Mesodermal cell (in vitro differentiated cells): ENCODE data around the gene FGF1.
A peak's percentile ranks its signal among the peaks of the same experiment; 100 is the strongest.

Experiments used
- H3K27ac ChIP-seq: 2 replicates; pipeline ENCODE4 v1.7.0; 2013; ENCODE audit warnings: mild to moderate bottlenecking, low read depth, low read length, moderate library complexity; ENCODE audit not compliant: severe bottlenecking
- H3K36me3 ChIP-seq: 2 replicates; pipeline ENCODE4 v1.7.1; 2013; ENCODE audit warnings: mild to moderate bottlenecking, low read length, moderate library complexity; ENCODE audit not compliant: control insufficient read depth, insufficient read depth
- H3K4me1 ChIP-seq: one replicate; pipeline ENCODE4 v1.7.1; 2013; ENCODE audit warnings: mild to moderate bottlenecking, low read length; ENCODE audit not compliant: insufficient read depth, control insufficient read depth, poor library complexity, severe bottlenecking
- H3K4me3 ChIP-seq: 2 replicates; pipeline ENCODE4 v1.7.0; 2013; ENCODE audit warnings: low read length, control low read depth, mild to moderate bottlenecking; ENCODE audit not compliant: insufficient read depth, poor library complexity, severe bottlenecking; ENCODE audit errors: extremely low read depth
- H3K9me3 ChIP-seq: 2 replicates; pipeline ENCODE4 v1.7.1; 2013; ENCODE audit warnings: mild to moderate bottlenecking, low read length, moderate library complexity; ENCODE audit not compliant: control insufficient read depth
- WGBS, 2 experiments: methylation state at CpG; one replicate each; pipeline ENCODE4 v1.1.5; 2013; ENCODE audit warnings: missing lambda C conversion rate in 2 of 2; ENCODE audit not compliant: insufficient coverage in 2 of 2; 5-methylcytosine and 5-hydroxymethylcytosine counted together

FGF1 gene

GRCh38 chr5:142694092-142694856 lies 8.4 kb upstream of the FGF1 start:
- Histone ChIP-seq H3K9me3 (no peaks in the 10 kb centered on the region), H3K4me3 (no peak overlapping the region), H3K36me3 (no peaks in the 10 kb centered on the region), H3K27ac (no peak overlapping the region), H3K4me1 (peaks cover 16% of the 10 kb centered on the region)
- WGBS, 2 experiments, result 90 to 94% methylated on average over 5 to 6 of the region's 7 CpGs

DNA sequence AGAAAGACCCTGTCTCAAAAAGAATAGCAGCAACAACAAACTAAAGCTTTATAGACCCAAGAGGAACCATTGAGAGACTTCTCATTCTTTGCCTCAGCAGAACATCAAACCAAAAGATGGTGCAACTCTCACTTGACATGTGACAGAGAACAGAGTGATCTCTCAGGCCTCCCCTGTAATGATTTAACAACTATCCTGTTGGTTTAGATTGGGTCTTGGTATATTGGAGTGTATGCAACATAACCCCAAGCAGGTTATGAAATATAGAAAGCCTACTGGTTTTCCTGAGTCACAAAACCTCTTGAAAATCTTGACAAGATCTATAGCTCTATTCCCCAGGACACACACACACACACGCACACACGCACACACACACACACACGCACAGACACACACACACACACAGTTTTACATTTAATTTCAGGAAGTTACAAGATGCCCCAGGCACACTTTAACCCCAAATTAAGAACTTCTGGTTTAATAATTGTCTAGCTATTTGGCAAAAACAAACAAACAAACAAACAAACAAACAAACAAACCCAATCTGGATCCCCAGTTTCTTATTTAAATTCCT lies 6.5 kb upstream of the FGF1 start:
- Histone ChIP-seq H3K4me3 (no peak overlapping the region), H3K4me1 (peaks cover 8% of the 10 kb centered on the region), H3K9me3 (no peaks in the 10 kb centered on the region), H3K36me3 (no peaks in the 10 kb centered on the region), H3K27ac (no peak overlapping the region)
- 60 to 100% methylated on average over 2 of the region's 3 CpGs for WGBS, 2 experiments

DNA sequence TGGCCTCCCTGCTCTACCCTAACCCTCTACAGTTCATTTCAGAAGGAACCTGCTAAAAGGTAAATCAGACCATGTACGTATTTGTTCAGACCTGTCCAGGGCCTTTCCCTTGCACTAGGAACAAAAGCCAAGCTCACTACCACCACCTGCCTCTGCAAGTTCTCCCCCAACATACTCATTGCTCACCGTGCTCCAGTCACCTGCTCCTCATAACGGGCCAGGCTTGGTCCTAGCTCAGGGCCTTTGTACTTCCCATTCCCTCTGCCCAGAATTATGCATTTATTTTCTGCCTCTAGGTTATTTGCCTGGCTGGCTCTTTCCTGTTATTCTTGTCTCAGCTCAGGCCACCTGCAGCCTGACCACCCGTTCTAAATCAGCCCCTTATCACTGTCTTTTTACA lies 4.8 kb upstream of the FGF1 start:
- H3K4me1 ChIP-seq, result peaks cover 7% of the 10 kb centered on the region
- no peaks in the 10 kb centered on the region for H3K36me3 ChIP-seq
- 93 to 96% methylated on average over 3 to 4 of the region's 4 CpGs for whole genome bisulfite sequencing, 2 experiments
- no peaks in the 10 kb centered on the region for H3K9me3 ChIP-seq
- no peak overlapping the region for H3K4me3 ChIP-seq
- no peak overlapping the region for H3K27ac ChIP-seq

DNA sequence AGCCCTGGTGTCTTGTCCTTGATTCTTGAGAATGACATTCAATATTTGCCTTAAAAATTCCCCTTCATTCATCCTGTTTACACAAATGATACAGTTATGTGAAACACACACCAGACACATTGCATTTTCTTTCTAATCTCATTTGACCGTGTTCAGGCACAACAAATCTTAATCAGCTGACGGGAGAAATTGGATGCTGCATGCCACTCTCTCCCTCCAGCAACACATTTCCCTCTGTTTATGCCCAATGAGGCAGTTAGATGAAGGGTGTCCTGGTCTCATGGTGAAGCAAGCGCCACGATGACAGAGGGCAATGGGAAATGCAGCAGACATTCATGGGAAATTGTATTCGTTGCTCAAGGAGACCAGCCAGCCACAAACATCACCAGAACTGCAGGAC lies 3.2 kb upstream of the FGF1 start:
- Histone ChIP-seq H3K4me3 (no peak overlapping the region), H3K9me3 (no peaks in the 10 kb centered on the region), H3K4me1 (peaks cover 22% of the 10 kb centered on the region), H3K36me3 (no peaks in the 10 kb centered on the region), H3K27ac (no peak overlapping the region)
- 84 to 93% methylated on average over 3 to 5 of the region's 5 CpGs for WGBS, 2 experiments

DNA sequence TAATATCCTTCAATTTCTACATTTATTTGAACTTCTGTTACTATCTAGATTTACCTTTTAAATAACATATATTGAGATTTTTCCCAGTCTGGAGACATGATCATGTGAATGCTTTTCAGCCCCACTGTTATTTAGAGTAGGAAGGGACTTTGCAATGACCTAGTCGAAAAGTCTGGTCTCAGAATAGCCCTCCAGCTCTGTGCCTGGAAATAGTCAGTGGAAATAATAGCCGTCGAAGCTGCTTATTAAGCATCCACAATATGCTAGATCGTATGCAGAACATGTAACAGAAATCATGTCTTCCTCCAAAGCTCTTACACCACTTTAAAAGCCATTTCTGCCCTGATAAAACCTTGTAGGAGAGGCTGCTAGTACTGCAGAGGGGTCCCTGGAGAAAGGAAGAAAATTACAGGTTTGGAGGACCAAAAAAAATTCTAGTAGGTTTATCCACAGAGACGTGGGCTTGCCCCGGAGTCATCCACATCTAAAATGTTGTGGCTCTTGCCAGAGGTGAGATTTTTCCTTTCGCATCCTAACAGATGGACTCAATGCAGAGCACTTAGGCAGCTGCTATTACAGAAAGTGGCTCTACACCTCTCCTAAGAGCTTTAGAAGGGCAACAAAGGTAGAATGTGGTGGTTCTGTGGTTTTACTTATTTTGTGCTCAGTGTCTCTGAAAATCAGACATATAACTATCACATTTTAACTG lies 2.5 kb upstream of the FGF1 start:
- Histone ChIP-seq H3K36me3 (no peaks in the 10 kb centered on the region), H3K27ac (no peak overlapping the region), H3K9me3 (no peaks in the 10 kb centered on the region), H3K4me3 (no peak overlapping the region), H3K4me1 (peaks cover 24% of the 10 kb centered on the region)
- WGBS, 2 experiments, result 89 to 90% methylated on average over 4 to 6 of the region's 7 CpGs

GRCh38 chr5:142686968-142687367 lies 1.1 kb upstream of the FGF1 start:
- H3K4me3 ChIP-seq, result no peak overlapping the region
- H3K4me1 ChIP-seq, result peaks cover 24% of the 10 kb centered on the region
- no peaks in the 10 kb centered on the region for H3K36me3 ChIP-seq
- 97 to 100% methylated on average over 2 to 3 of the region's 4 CpGs for WGBS, 2 experiments
- no peak overlapping the region for H3K27ac ChIP-seq
- no peaks in the 10 kb centered on the region for H3K9me3 ChIP-seq

DNA sequence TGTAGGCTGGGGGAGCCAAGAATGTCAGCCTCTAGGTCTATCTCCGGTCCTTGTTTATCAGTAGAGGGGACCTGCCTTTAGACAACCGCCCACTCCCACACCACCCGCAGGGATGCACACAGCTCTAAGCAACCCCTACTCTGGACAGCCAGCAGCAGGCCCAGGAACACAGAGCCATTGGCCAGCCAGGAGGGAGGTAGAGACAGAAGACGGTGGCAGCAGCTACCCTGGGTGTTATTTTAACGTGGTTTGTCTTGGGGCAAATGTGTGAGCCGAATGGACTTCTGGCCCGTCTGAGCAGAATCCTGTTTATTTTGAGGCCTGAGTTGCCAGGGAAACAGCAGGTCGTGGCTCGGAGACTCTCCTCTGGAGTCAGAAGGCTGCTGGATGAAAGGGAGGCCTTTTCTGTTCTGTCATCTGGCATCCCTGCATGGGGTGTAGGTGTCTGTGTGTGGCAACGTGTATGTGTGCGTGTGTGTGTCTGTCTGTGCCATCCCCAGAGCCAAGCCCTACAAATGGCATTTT lies 382 bp upstream of the FGF1 start:
- no peak overlapping the region for H3K4me3 ChIP-seq
- 57 to 69% methylated on average over 6 to 7 of the region's 11 CpGs for WGBS, 2 experiments

DNA sequence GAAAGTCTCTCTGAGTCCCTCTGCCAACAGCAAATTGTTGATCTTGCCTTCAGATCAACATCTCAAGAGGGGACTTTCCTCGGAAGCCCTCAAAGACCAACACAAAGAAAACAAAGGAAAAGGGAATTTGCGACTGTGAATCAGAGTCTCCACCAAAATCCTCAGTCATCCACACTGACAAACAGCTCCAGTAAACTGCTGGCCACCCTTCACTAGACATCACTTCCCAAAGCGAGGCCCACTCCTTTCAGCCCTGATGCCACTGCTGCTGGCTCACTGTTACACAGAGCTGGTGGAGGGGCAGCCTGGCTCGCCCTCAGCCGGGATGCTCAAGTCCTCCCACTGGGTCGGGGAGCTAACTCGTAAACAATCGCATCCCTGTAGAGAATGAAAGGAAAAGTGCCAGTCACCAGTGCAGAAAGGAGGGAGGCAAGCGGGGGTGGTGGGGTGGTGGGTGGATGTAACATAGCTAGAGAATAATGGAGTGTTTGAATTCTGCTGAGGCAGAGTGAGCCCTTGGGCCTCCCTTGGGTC lies 1.3 kb downstream of the FGF1 start:
- peaks cover 24% of the 10 kb centered on the region for H3K4me1 ChIP-seq
- 31% methylated on average over 7 to 8 of the region's 9 CpGs for WGBS, 2 experiments
- H3K27ac ChIP-seq, result peak overlapping the region; percentile 52
- H3K36me3 ChIP-seq, result no peaks in the 10 kb centered on the region
- H3K4me3 ChIP-seq, result no peak overlapping the region
- no peaks in the 10 kb centered on the region for H3K9me3 ChIP-seq

More for the DNA sequence above, 382 bp upstream of the FGF1 start:
- peak overlapping the region; percentile 64 for H3K27ac ChIP-seq
- H3K36me3 ChIP-seq, result no peaks in the 10 kb centered on the region
- peaks cover 24% of the 10 kb centered on the region for H3K4me1 ChIP-seq
- H3K9me3 ChIP-seq, result no peaks in the 10 kb centered on the region

DNA sequence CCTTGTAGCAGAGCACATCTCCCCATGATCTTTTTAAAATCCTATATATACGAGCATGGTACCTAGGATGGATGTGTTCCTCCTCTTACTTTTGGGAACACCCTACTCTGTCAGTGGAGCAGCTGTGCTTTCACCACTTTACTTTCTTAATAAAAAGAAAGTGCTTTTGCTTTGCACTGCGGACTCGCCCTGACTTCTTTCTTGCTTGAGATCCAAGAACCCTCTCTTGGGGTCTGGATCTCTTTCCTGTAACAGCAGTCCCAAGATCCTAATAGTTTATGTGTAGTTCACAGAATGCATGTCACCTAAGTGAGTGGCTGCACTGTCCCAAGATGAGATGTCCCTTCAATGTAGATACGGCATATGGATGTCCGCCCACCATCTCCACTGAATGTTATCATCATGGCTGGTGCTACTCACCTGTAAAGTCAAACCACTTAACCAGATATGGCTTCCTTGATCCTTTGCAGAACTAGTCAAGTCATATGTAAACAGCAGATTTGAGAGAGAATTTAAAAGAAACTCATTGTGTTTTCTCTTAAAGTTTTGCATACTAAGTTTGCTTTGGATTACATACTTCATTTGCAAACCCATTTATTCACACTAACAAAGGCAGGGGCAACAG lies 1.9 kb downstream of the FGF1 start:
- 87 to 90% methylated on average over 4 of the region's 5 CpGs for WGBS, 2 experiments
- H3K4me1 ChIP-seq, result peaks cover 24% of the 10 kb centered on the region
- H3K9me3 ChIP-seq, result no peaks in the 10 kb centered on the region
- no peak overlapping the region for H3K4me3 ChIP-seq
- H3K36me3 ChIP-seq, result no peaks in the 10 kb centered on the region
- peak overlapping the region; percentile 52 for H3K27ac ChIP-seq

DNA sequence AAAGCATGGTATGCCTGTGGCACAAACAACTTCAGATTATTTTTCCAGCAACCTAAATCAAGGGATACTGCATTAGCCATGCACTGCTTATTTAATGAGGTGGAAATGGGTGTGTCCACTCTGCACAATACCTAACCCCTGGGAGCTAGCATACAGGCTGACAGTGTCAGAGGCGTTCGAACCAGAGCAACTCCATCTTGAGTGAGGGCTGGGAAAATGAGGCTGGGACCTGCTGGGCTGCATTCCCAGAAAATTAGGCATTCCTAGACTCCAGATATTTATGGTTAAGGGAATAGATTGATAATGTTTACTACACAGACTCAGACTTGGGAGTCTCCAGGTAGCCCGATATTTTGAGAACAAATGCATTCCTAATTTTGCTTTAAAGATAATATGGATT lies 2.8 kb downstream of the FGF1 start:
- 93% methylated on average over 2 of the region's 3 CpGs; no CpG with 5 or more reads in 1 of the 2 experiments for WGBS, 2 experiments
- no peaks in the 10 kb centered on the region for H3K9me3 ChIP-seq
- H3K36me3 ChIP-seq, result no peaks in the 10 kb centered on the region
- H3K4me3 ChIP-seq, result no peak overlapping the region
- H3K4me1 ChIP-seq, result peaks cover 24% of the 10 kb centered on the region
- H3K27ac ChIP-seq, result no peak overlapping the region
